Fibroblast of peridontal ligament (primary cell): Measurements from ENCODE around the gene COMT.

Experiments used
- DNase-seq: peaks from one replicate; pipeline ENCODE4 v3.0.0-alpha.2; 2010; ENCODE audit errors: extremely low read depth

COMT gene

DNA sequence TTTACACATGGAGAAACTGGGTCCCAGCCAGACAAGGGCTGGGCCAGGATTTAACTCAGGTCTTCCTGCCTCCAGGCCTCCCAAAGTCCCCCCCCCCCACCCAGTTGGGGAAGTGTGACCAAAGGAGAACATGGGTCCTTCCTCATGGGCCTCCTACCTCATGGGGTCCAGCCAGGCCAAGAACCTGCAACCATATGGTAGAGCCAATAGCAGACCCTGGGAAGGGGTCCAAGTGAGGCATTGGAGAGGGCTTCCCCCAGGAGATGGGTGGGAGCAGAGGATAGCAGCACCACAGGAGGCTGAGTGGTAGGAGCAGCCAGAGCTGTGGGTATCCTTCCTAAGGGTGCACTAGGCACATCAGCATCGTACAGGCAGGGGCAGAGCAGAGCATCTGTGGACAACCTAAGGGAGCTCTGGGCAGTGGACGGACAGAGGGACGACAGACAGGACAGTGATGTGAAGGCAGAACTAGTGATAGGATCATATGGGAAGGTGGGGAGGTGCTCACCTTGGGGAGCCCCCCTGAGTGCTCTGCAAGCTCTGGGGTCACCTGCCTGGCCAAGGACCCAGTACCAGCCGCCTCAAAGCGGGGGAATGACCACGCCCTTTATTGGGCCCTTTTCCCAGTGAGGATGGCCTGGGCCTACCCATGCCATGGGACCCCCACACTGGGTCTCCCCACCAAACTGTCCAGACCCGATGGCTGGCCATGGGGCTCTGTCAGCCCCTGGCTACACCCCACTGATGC is 70.6 kb downstream of the COMT start:
- DNase-seq: no peak

GRCh38 chr22:20012741-20013331 is 71.3 kb downstream of the COMT start:
- DNase-seq: no peak

DNA sequence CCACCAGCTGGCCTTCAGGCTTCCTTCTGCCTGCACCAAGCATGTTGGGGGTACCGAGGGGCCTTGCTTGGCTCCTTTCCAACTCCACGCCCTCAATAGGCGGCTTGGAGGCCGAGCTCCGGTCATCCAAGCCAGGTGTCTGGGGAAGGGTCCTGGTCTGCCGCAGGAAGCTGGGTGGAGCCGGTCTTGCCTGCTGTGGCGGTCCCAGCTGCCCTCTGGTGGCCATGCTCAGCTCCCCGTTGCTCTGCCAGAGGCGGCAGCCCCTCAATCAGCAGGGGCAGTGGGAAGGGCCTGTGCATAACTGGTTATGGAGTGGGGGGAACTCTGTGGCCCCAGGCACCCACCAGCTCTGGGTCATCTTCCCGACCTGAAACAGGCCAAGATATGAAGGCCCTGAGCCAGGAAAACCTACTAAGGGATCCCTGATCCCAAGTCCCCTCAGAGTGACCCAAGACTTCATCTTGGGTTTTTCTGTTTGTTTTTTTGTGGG is 71.9 kb downstream of the COMT start:
- peak; percentile 29 for DNase-seq

DNA sequence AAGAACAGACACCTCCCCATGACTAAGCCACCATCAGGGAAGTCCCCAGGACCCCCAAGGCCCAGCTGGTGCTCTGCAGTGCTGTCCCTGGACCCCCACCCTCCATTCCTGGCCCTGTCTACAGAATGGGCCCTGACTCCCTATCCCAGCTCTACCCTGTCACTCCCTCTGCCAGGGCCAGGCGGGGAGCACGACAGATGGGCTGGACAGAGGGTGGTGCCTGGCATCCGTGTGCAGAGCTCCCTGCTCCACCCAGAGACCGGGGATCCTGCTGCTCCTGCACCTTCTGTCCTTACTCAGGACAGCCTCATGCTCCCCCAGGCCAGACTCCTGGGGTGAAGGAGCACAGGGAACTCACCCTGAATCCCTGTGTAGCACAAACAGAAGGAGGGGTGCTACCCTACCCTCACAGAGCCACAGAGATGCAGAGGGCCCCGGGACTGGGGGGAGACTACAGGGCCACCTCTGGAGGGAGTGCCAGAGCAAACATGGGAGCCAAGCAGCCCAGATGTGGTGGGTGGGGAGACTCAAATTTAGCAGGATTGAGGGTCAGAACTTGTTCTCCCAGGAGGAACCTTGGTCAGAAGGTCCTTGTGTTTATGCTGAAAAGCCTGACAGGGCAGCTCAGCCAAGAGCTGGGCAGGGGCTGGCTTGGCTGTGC is 73.1 kb downstream of the COMT start:
- DNase-seq: no peak

- no peak for DNase-seq
Measured at GRCh38 chr22:20015187-20015625, 73.6 kb downstream of the COMT start.

DNA sequence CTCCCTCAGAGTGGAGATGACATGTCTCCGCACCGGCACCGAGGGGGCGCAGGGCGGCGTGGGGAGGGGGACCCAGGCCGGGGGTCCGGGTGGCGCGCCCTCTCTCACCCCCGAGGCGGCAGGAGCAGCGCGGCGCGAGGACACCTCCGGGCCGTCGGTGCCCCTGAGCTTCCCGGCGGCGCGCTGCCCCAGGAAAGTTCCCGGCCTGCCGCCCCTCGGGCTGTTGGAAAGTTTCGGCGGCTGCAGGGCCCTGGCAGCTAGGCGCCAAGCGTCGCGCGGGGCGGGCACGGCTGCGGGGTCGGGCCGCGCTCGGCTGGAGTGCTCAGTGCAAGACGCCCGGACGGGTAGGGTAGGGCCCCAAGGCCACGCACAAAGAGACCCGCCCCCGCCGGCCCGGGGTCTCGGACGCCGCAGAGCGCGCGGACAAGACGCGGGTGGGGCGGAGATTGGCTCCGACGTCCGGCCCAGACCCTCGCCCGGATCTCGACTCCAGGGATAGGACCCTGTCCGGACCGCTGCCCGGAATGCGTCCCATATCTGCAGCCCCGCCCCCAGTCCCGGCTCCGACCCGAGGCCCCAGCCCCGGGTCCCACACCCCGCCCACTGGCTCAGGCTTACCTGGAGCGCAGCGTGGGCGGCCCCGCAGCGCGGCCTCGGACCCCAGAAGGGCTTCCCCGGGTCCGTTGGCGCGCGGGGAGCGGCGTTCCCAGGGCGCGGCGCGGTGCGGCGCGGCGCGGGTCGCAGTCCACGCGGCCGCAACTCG is 74.6 kb downstream of the COMT start:
- DNase-seq: no peak

DNA sequence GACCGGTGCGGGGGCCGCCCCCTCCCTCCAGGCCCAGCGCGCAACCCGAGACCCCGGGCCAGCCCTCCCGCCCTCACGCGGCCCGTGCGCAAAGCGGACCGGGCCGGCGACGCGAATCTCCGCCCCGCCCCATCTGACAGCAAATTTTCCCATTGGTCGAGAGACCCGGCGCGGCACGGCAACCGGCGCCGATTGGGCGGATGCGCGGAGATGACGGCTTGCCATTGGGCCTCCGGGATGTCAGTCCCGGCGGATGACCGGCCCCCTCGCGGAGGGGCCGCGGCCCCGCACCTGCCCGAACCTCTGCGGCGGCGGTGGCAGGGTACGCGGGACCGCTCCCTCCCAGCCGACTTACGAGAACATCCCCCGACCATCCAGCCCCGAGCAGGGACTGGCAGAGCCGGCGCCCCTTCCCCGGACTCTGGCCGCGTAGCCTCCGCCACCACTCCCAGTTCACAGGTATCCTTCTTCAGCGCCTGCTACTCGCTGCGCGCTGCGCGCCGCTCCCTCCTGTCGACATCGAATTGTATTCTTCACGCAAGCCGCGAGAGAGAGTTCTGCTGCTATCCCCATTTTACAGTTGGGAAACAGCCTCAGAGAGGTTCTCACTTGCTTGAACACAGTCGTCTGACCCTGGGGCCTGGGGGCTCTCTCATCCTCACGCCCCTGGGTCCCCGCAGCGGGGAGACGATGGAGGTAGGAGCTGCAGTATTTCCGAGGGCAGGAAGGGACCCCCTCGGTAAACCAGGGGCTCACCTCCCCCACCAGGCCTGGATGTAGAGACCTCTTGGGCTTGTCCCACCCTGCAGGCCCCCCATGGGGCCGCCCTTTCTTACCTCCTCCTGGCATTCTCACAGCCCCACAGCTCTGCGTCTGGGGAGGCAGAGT is 75.4 kb downstream of the COMT start, which contains the start of gene ARVCF:
ARVCF (minus strand) TSS at position 90 of the 888 bp plus-strand sequence. CDS start 26,029 bp downstream, outside the sequence.
- DNase-seq: peak; percentile 83

GRCh38 chr22:20017622-20017958 is 76.0 kb downstream of the COMT start:
- no peak for DNase-seq

- no peak for DNase-seq
Measured at GRCh38 chr22:20018001-20018400, 76.4 kb downstream of the COMT start.
